ENCODE results near the gene CELSR1.

CELSR1 gene

GRCh38 chr22:46424496-46424895 is 112.9 kb downstream of the CELSR1 start:
- no peak overlapping the region for H3K9ac ChIP-seq (ENCODE audit: low read length)
- no peaks in the 10 kb centered on the region for H3K4me1 ChIP-seq (ENCODE audit: control insufficient read depth, insufficient read depth, low read length)
- peaks cover 11% of the 10 kb centered on the region for H3K9me3 ChIP-seq (ENCODE audit: control insufficient read depth, low read length)
- peaks cover 16% of the 10 kb centered on the region for H3K27me3 ChIP-seq (replicated peaks; ENCODE audit: control insufficient read depth, insufficient read depth, low read length)
- no peak for DNase-seq (ENCODE audit: low read depth)
- no peaks in the 10 kb centered on the region for H3K36me3 ChIP-seq (ENCODE audit: control insufficient read depth, insufficient read depth, low read length, severe bottlenecking)
- no peak overlapping the region for H3K4me3 ChIP-seq (ENCODE audit: low read length)

DNA sequence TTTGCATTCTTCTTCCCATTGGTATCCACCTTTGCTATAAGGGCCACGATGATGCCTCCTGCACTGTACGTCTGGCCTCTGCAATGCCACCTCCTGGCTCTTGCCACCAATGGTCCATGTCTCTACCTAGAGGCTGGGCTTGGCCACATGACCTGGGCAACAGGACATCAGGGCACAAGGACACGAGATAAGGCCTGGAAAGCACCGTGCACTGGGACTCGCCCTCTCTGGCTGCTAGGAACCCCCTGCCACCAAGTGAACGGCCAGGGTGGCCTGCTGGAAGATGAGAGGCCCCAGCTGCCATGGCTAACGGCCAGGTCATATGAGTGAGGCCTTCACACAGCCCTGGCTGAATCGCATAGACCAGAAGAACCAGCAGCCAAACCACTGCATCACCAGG is 114.5 kb downstream of the CELSR1 start:
- no peaks in the 10 kb centered on the region for H3K4me1 ChIP-seq (ENCODE audit: control insufficient read depth, insufficient read depth, low read length)
- no peak for DNase-seq (ENCODE audit: low read depth)
- H3K27me3 ChIP-seq (replicated peaks; ENCODE audit: control insufficient read depth, insufficient read depth, low read length), result peaks cover 9% of the 10 kb centered on the region
- H3K36me3 ChIP-seq (ENCODE audit: control insufficient read depth, insufficient read depth, low read length, severe bottlenecking), result no peaks in the 10 kb centered on the region
- H3K4me3 ChIP-seq (ENCODE audit: low read length), result no peak overlapping the region
- no peak overlapping the region for H3K9ac ChIP-seq (ENCODE audit: low read length)
- H3K9me3 ChIP-seq (ENCODE audit: control insufficient read depth, low read length), result peaks cover 11% of the 10 kb centered on the region

DNA sequence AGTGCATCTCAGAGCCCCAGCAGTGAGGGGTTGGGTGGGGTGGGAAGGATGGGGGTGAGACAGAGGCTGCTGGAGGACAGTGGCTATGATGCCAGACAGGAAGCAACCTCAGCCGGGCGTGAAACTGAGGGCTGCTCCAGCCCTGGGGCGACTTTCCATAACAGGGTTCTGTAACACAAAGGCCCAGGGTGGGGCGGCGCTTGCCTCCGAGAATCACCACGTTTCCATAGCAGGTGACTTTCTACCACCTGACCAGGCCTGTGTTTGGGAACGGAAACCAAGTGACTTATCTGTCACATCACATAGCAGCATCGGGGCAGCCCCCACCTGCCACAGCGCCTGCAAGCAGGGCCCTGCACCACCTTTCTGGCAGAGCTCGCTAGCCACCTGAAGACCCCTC is 116.2 kb downstream of the CELSR1 start:
- no peak for DNase-seq (ENCODE audit: low read depth)
- peaks cover 20% of the 10 kb centered on the region for H3K27me3 ChIP-seq (replicated peaks; ENCODE audit: control insufficient read depth, insufficient read depth, low read length)
- no peak overlapping the region for H3K4me3 ChIP-seq (ENCODE audit: low read length)

DNA sequence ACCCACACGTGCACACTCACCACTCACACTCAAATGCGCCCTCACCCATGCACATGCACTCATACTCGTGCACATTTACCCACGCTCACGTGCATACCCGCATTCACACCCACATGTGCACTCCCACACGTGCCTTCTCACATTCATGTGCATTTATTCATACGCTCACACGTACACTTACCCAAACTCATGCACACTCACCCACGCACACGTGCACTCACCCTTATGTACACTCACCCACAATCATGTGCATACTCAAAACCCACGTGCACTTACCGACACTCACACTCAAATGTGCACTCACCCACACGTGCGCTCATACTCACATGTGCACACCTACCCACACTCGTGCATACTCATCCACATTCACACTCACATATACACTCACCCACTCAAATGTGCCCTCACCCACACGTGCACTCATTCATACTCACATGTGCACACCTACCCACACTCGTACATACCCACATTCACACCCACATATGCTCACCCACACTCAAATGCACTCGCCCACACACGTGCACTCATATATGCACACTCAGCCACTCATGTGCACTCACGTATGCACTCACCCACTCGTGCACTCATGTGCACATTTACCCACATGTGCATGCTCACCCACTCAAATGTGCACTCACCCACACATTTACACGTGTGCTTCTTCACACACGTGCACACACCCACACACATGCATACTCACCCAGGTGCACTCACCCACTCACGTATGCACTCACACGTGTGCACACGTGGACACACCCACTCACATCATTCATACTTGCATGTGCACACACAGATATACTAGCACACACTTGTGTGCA is 117.5 kb downstream of the CELSR1 start:
- peaks cover 24% of the 10 kb centered on the region for H3K27me3 ChIP-seq (replicated peaks; ENCODE audit: control insufficient read depth, insufficient read depth, low read length)
- no peak for DNase-seq (ENCODE audit: low read depth)
- no peak overlapping the region for H3K9ac ChIP-seq (ENCODE audit: low read length)
- no peaks in the 10 kb centered on the region for H3K36me3 ChIP-seq (ENCODE audit: control insufficient read depth, insufficient read depth, low read length, severe bottlenecking)
- no peaks in the 10 kb centered on the region for H3K4me1 ChIP-seq (ENCODE audit: control insufficient read depth, insufficient read depth, low read length)
- H3K4me3 ChIP-seq (ENCODE audit: low read length), result no peak overlapping the region
- peaks cover 11% of the 10 kb centered on the region for H3K9me3 ChIP-seq (ENCODE audit: control insufficient read depth, low read length)

More for the DNA sequence above, 116.2 kb downstream of the CELSR1 start:
- H3K4me1 ChIP-seq (ENCODE audit: control insufficient read depth, insufficient read depth, low read length), result no peaks in the 10 kb centered on the region
- no peak overlapping the region for H3K9ac ChIP-seq (ENCODE audit: low read length)
- peaks cover 22% of the 10 kb centered on the region for H3K9me3 ChIP-seq (ENCODE audit: control insufficient read depth, low read length)
- no peaks in the 10 kb centered on the region for H3K36me3 ChIP-seq (ENCODE audit: control insufficient read depth, insufficient read depth, low read length, severe bottlenecking)

GRCh38 chr22:46418827-46419226 is 118.6 kb downstream of the CELSR1 start:
- H3K4me3 ChIP-seq (ENCODE audit: low read length), result no peak overlapping the region
- no peaks in the 10 kb centered on the region for H3K36me3 ChIP-seq (ENCODE audit: control insufficient read depth, insufficient read depth, low read length, severe bottlenecking)
- peaks cover 11% of the 10 kb centered on the region for H3K9me3 ChIP-seq (ENCODE audit: control insufficient read depth, low read length)
- no peaks in the 10 kb centered on the region for H3K4me1 ChIP-seq (ENCODE audit: control insufficient read depth, insufficient read depth, low read length)
- H3K27me3 ChIP-seq (replicated peaks; ENCODE audit: control insufficient read depth, insufficient read depth, low read length), result peaks cover 34% of the 10 kb centered on the region
- DNase-seq (ENCODE audit: low read depth), result no peak
- H3K9ac ChIP-seq (ENCODE audit: low read length), result no peak overlapping the region

GRCh38 chr22:46417769-46418168 is 119.7 kb downstream of the CELSR1 start:
- Histone ChIP-seq H3K4me3 (ENCODE audit: low read length) (no peak overlapping the region), H3K9ac (ENCODE audit: low read length) (no peak overlapping the region), H3K36me3 (ENCODE audit: control insufficient read depth, insufficient read depth, low read length, severe bottlenecking) (no peaks in the 10 kb centered on the region), H3K4me1 (ENCODE audit: control insufficient read depth, insufficient read depth, low read length) (no peaks in the 10 kb centered on the region), H3K27me3 (replicated peaks; ENCODE audit: control insufficient read depth, insufficient read depth, low read length) (peaks cover 43% of the 10 kb centered on the region), H3K9me3 (ENCODE audit: control insufficient read depth, low read length) (peaks cover 11% of the 10 kb centered on the region)
- DNase-seq (ENCODE audit: low read depth), result no peak

DNA sequence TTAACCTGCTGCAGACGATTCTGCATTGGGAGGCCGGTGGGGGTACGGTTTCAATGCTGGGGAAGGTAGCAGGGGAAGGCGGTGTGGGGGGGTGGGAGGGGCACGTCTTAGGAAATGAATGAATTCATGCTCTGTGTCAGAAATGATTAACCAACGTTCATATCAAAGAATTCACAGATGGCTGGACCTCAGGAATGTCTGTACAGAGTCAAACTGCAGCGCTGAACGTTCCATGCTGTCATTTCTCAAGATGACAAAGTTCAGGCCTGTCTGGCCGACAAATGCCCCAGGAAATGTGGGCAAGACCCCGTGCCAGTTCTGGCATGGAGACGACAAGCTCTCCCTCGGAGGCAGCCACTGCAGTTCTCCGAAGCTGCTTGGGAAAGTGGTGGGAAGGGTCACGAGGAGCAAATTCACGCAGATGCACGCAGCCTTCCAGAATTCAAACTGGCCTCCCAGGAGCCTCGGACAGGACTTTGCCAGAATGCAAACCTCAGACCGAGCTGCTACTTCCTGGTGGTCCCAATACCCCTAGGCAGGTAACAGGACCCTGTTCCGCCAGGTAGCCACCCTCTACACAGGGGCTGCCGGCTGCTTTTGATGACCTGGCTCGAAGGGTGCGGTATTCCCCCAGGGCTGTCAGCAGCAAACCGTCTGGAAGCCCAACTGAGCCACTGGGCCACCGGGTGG is 120.4 kb downstream of the CELSR1 start:
- peak; percentile 24 for DNase-seq (ENCODE audit: low read depth)

DNA sequence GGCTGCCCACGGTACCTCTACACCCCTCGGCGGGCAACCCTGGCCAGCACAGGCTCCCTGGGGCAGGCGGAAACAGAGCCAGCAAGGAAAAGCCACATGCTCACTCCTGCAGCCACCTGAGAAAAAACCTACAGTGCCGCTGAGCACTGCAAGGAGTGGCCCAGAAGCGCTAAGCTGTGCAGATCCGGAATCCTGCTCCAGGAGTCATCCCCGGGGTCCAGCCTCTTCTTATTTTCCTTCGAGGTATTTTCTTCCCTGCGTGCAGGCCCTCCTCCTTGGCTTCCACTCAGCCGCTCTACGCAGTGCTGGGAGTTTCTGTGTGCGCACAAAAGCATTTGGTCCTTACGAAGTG is 120.9 kb downstream of the CELSR1 start:
- no peak for DNase-seq (ENCODE audit: low read depth)
- H3K36me3 ChIP-seq (ENCODE audit: control insufficient read depth, insufficient read depth, low read length, severe bottlenecking), result no peaks in the 10 kb centered on the region

More for the DNA sequence above, 120.4 kb downstream of the CELSR1 start:
- Histone ChIP-seq H3K9ac (ENCODE audit: low read length) (no peak overlapping the region), H3K4me1 (ENCODE audit: control insufficient read depth, insufficient read depth, low read length) (no peaks in the 10 kb centered on the region), H3K36me3 (ENCODE audit: control insufficient read depth, insufficient read depth, low read length, severe bottlenecking) (no peaks in the 10 kb centered on the region), H3K4me3 (ENCODE audit: low read length) (no peak overlapping the region), H3K27me3 (replicated peaks; ENCODE audit: control insufficient read depth, insufficient read depth, low read length) (peaks cover 51% of the 10 kb centered on the region), H3K9me3 (ENCODE audit: control insufficient read depth, low read length) (peaks cover 11% of the 10 kb centered on the region)

GRCh38 chr22:46415776-46416519 is 121.5 kb downstream of the CELSR1 start:
- Histone ChIP-seq H3K27me3 (replicated peaks; ENCODE audit: control insufficient read depth, insufficient read depth, low read length) (peaks cover 52% of the 10 kb centered on the region), H3K9me3 (ENCODE audit: control insufficient read depth, low read length) (peaks cover 11% of the 10 kb centered on the region), H3K4me3 (ENCODE audit: low read length) (no peak overlapping the region), H3K4me1 (ENCODE audit: control insufficient read depth, insufficient read depth, low read length) (no peaks in the 10 kb centered on the region), H3K9ac (ENCODE audit: low read length) (no peak overlapping the region), H3K36me3 (ENCODE audit: control insufficient read depth, insufficient read depth, low read length, severe bottlenecking) (no peaks in the 10 kb centered on the region)
- DNase-seq (ENCODE audit: low read depth), result no peak

More for the DNA sequence above, 120.9 kb downstream of the CELSR1 start:
- Histone ChIP-seq H3K9ac (ENCODE audit: low read length) (no peak overlapping the region), H3K9me3 (ENCODE audit: control insufficient read depth, low read length) (peaks cover 11% of the 10 kb centered on the region), H3K4me3 (ENCODE audit: low read length) (no peak overlapping the region), H3K27me3 (replicated peaks; ENCODE audit: control insufficient read depth, insufficient read depth, low read length) (peaks cover 52% of the 10 kb centered on the region), H3K4me1 (ENCODE audit: control insufficient read depth, insufficient read depth, low read length) (no peaks in the 10 kb centered on the region)

DNA sequence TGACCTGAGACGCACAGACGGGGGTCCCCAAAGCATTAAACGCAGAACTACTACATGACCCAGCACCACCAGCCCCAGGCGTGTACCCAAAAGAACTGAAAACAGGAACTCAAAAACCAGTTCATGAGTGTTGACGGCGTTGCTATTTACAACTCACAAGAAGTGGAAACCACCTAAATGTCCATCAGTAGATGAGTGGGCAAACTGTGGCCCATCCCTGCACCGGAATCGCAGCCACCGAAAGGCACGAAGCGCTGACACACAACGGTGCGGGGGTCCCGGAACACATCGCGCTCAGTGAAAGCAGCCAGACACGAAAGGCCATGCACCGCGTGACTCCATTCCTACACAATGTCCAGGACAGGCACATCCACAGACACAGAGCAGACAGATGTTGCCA is 122.7 kb downstream of the CELSR1 start:
- Histone ChIP-seq H3K36me3 (ENCODE audit: control insufficient read depth, insufficient read depth, low read length, severe bottlenecking) (no peaks in the 10 kb centered on the region), H3K27me3 (replicated peaks; ENCODE audit: control insufficient read depth, insufficient read depth, low read length) (peaks cover 52% of the 10 kb centered on the region)
- no peak for DNase-seq (ENCODE audit: low read depth)

GRCh38 chr22:46413725-46414379 is 123.6 kb downstream of the CELSR1 start:
- DNase-seq (ENCODE audit: low read depth), result no peak
- H3K9me3 ChIP-seq (ENCODE audit: control insufficient read depth, low read length), result peaks cover 11% of the 10 kb centered on the region
- H3K27me3 ChIP-seq (replicated peaks; ENCODE audit: control insufficient read depth, insufficient read depth, low read length), result peaks cover 54% of the 10 kb centered on the region
- no peak overlapping the region for H3K4me3 ChIP-seq (ENCODE audit: low read length)
- no peak overlapping the region for H3K9ac ChIP-seq (ENCODE audit: low read length)
- no peaks in the 10 kb centered on the region for H3K4me1 ChIP-seq (ENCODE audit: control insufficient read depth, insufficient read depth, low read length)
- H3K36me3 ChIP-seq (ENCODE audit: control insufficient read depth, insufficient read depth, low read length, severe bottlenecking), result no peaks in the 10 kb centered on the region

More for the DNA sequence above, 122.7 kb downstream of the CELSR1 start:
- Histone ChIP-seq H3K9me3 (ENCODE audit: control insufficient read depth, low read length) (peaks cover 11% of the 10 kb centered on the region), H3K4me1 (ENCODE audit: control insufficient read depth, insufficient read depth, low read length) (no peaks in the 10 kb centered on the region), H3K4me3 (ENCODE audit: low read length) (no peak overlapping the region), H3K9ac (ENCODE audit: low read length) (no peak overlapping the region)
